Brain microvascular endothelial cell (primary cell): Measurements from ENCODE around the gene SSPN.

ENCODE experiments used
- DNase-seq: peaks from one replicate; pipeline ENCODE4 v3.0.0-alpha.2; 2020
- H3K27ac ChIP-seq: fragments of 250-450 bp; sonication (Bioruptor Pico); 2 replicates; pipeline ENCODE4 v1.5.1; 2020; ENCODE audit warnings: mild to moderate bottlenecking, moderate library complexity
- H3K27me3 ChIP-seq: fragments of 250-450 bp; sonication (Bioruptor Pico); replicated peaks from 2 replicates; pipeline ENCODE4 v1.5.1; 2020; ENCODE audit warnings: mild to moderate bottlenecking
- H3K36me3 ChIP-seq: fragments of 250-450 bp; sonication (Bioruptor Pico); replicated peaks from 2 replicates; pipeline ENCODE4 v1.5.1; 2020; ENCODE audit warnings: mild to moderate bottlenecking
- H3K4me3 ChIP-seq: 2 replicates; pipeline ENCODE4 v1.5.1; 2011; ENCODE audit warnings: low read depth, mild to moderate bottlenecking, control low read depth, low read length, moderate library complexity
- CTCF ChIP-seq: IDR thresholded peaks from 2 replicates; pipeline ENCODE4 v1.5.1; 2011; ENCODE audit warnings: low read depth, mild to moderate bottlenecking, moderate library complexity, low read length, control low read depth, inconsistent platforms; ENCODE audit errors: missing control alignments
- in situ Hi-C: cut with HindIII; loops from 2 replicates; pipeline ENCODE4 v1.10.0; 2017; ENCODE audit warnings: low sequenced_read_pairs, low pct_ligation_motif_present

The SSPN gene

GRCh38 chr12:26283046-26283445 is 87.7 kb downstream of the SSPN start:
- Histone ChIP-seq H3K27ac (no peak overlapping the region), H3K27me3 (no peaks in the 10 kb centered on the region), H3K4me3 (no peak overlapping the region), H3K36me3 (no peaks in the 10 kb centered on the region)
- in situ Hi-C loops = no loop called here
- DNase-seq = no peak
- TF ChIP-seq CTCF = no peak

GRCh38 chr12:26283617-26284016 is 88.2 kb downstream of the SSPN start:
- TF ChIP-seq CTCF = no peak
- Histone ChIP-seq H3K27me3 (no peaks in the 10 kb centered on the region), H3K4me3 (no peak overlapping the region), H3K27ac (no peak overlapping the region), H3K36me3 (no peaks in the 10 kb centered on the region)
- in situ Hi-C loops = no loop called here
- DNase-seq = no peak

- Histone ChIP-seq H3K27ac (no peak overlapping the region), H3K4me3 (no peak overlapping the region), H3K27me3 (no peaks in the 10 kb centered on the region), H3K36me3 (no peaks in the 10 kb centered on the region)
- in situ Hi-C loops = no loop called here
- TF ChIP-seq CTCF = no peak
- no peak for DNase-seq
Measured at GRCh38 chr12:26285401-26285800, 90.0 kb downstream of the SSPN start.

GRCh38 chr12:26286186-26286585 is 90.8 kb downstream of the SSPN start:
- no peak overlapping the region for H3K4me3 ChIP-seq
- in situ Hi-C loops = no loop called here
- H3K36me3 ChIP-seq = no peaks in the 10 kb centered on the region
- no peak for TF ChIP-seq CTCF
- H3K27ac ChIP-seq = no peak overlapping the region
- H3K27me3 ChIP-seq = no peaks in the 10 kb centered on the region
- no peak for DNase-seq

GRCh38 chr12:26287671-26288381 is 92.5 kb downstream of the SSPN start:
- no peak for TF ChIP-seq CTCF
- DNase-seq = no peak
- H3K27me3 ChIP-seq = no peaks in the 10 kb centered on the region
- H3K27ac ChIP-seq = no peak overlapping the region
- no peak overlapping the region for H3K4me3 ChIP-seq
- H3K36me3 ChIP-seq = no peaks in the 10 kb centered on the region
- in situ Hi-C loops = no loop called here

GRCh38 chr12:26290565-26290964 is 95.2 kb downstream of the SSPN start:
- in situ Hi-C loops = no loop called here
- no peak for TF ChIP-seq CTCF
- Histone ChIP-seq H3K27ac (no peak overlapping the region), H3K36me3 (no peaks in the 10 kb centered on the region), H3K27me3 (no peaks in the 10 kb centered on the region), H3K4me3 (no peak overlapping the region)
- no peak for DNase-seq
